HEK293 (cell line): ENCODE results near the gene TMSB15C.

Experiments used
- CTCF ChIA-PET: fragments of 350-600 bp; formaldehyde crosslinking; extraction: SDS; loops from one replicate; lab custom pipeline; 2021; ENCODE audit warnings: antibody characterized with exemption; lab: Yijun Ruan, JAX
- POLR2A ChIA-PET: fragments of 300-600 bp; formaldehyde crosslinking; extraction: SDS; loops from one replicate; lab custom pipeline; 2020; ENCODE audit warnings: antibody characterized with exemption, inconsistent platforms; lab: Yijun Ruan, JAX
- H3K27ac ChIP-seq: fragments of 200-500 bp; sonication (Bioruptor generic); 2 replicates; pipeline ENCODE4 v1.5.1; 2014; ENCODE audit warnings: low read depth, low read length, control low read depth, inconsistent platforms; ENCODE audit errors: extremely low read depth
- H3K36me3 ChIP-seq, 2 experiments: fragments of 200-500 bp in 1 of 2; sonication (Bioruptor generic) in 1 of 2; 1 replicate in 1 of 2; 2 replicates in 1 of 2; pipeline ENCODE4 v1.5.1; 2014 to 2017; ENCODE audit warnings: inconsistent platforms in 2 of 2, low read length in 2 of 2; ENCODE audit not compliant: control insufficient read depth in 2 of 2, insufficient read depth in 1 of 2
- H3K4me1 ChIP-seq: fragments of 200-500 bp; sonication (Bioruptor generic); 2 replicates; pipeline ENCODE4 v1.5.1; 2014; ENCODE audit warnings: mild to moderate bottlenecking, low read length, inconsistent platforms; ENCODE audit not compliant: control insufficient read depth, insufficient read depth
- H3K4me3 ChIP-seq: 2 replicates; pipeline ENCODE4 v1.5.1; 2011; ENCODE audit warnings: low read depth, mild to moderate bottlenecking, control low read depth, low read length, moderate library complexity
- H3K9me3 ChIP-seq: fragments of 200-500 bp; sonication (Bioruptor generic); 2 replicates; pipeline ENCODE4 v1.5.1; 2014; ENCODE audit warnings: low read depth, low read length, inconsistent platforms; ENCODE audit not compliant: control insufficient read depth, insufficient read depth
- GLIS2 ChIP-seq: fragments of 450-650 bp; formaldehyde crosslinking; IDR thresholded peaks from 2 replicates; pipeline ENCODE4 v1.5.1; 2016; ENCODE audit warnings: missing biosample characterization, missing genetic modification characterization
- KLF17 ChIP-seq: fragments of 450-650 bp; formaldehyde crosslinking; IDR thresholded peaks from 2 replicates; pipeline ENCODE4 v1.5.1; 2016; ENCODE audit warnings: missing biosample characterization, missing genetic modification characterization
- SP3 ChIP-seq: fragments of 450-650 bp; formaldehyde crosslinking; IDR thresholded peaks from 2 replicates; pipeline ENCODE4 v1.5.1; 2016; ENCODE audit warnings: missing biosample characterization, missing genetic modification characterization
- ZBTB10 ChIP-seq: fragments of 450-650 bp; formaldehyde crosslinking; IDR thresholded peaks from 2 replicates; pipeline ENCODE4 v1.5.1; 2016; ENCODE audit warnings: missing biosample characterization, missing genetic modification characterization
- ZBTB11 ChIP-seq: fragments of 450-650 bp; formaldehyde crosslinking; conservative IDR thresholded peaks from 2 replicates; pipeline ENCODE4 v1.5.1; 2016; ENCODE audit warnings: low read depth, missing biosample characterization, missing genetic modification characterization
- ZBTB20 ChIP-seq: fragments of 450-650 bp; formaldehyde crosslinking; IDR thresholded peaks from 2 replicates; pipeline ENCODE4 v1.5.1; 2016; ENCODE audit warnings: missing biosample characterization, missing genetic modification characterization
- ZBTB26 ChIP-seq: fragments of 450-650 bp; formaldehyde crosslinking; optimal IDR thresholded peaks from 2 replicates; pipeline ENCODE3; 2016; ENCODE audit warnings: missing biosample characterization, mild to moderate bottlenecking, missing genetic modification characterization
- ZBTB6 ChIP-seq: fragments of 450-650 bp; formaldehyde crosslinking; IDR thresholded peaks from 2 replicates; pipeline ENCODE4 v1.5.1; 2017; ENCODE audit warnings: missing biosample characterization, missing genetic modification characterization
- ZFP69B ChIP-seq: fragments of 450-650 bp; formaldehyde crosslinking; IDR thresholded peaks from 2 replicates; pipeline ENCODE4 v1.5.1; 2016; ENCODE audit warnings: missing biosample characterization, missing genetic modification characterization
- ZIC2 ChIP-seq: fragments of 450-650 bp; formaldehyde crosslinking; IDR thresholded peaks from 2 replicates; pipeline ENCODE4 v1.5.1; 2016; ENCODE audit warnings: missing biosample characterization, missing genetic modification characterization
- ZNF211 ChIP-seq: fragments of 450-650 bp; formaldehyde crosslinking; IDR thresholded peaks from 2 replicates; pipeline ENCODE4 v1.5.1; 2016; ENCODE audit warnings: low read depth, missing biosample characterization, missing genetic modification characterization
- ZNF280D ChIP-seq: fragments of 450-650 bp; formaldehyde crosslinking; IDR thresholded peaks from 2 replicates; pipeline ENCODE4 v1.5.1; 2016; ENCODE audit warnings: missing biosample characterization, missing genetic modification characterization
- ZNF335 ChIP-seq: fragments of 450-650 bp; formaldehyde crosslinking; conservative IDR thresholded peaks from 2 replicates; pipeline ENCODE4 v1.5.1; 2016; ENCODE audit warnings: missing biosample characterization, missing genetic modification characterization
- ZNF37A ChIP-seq: fragments of 450-650 bp; IDR thresholded peaks from 2 replicates; pipeline ENCODE4 v1.5.1; 2018; ENCODE audit warnings: missing biosample characterization, missing genetic modification characterization
- ZNF449 ChIP-seq: fragments of 450-650 bp; formaldehyde crosslinking; IDR thresholded peaks from 2 replicates; pipeline ENCODE4 v1.5.1; 2017; ENCODE audit warnings: missing biosample characterization, mild to moderate bottlenecking, missing genetic modification characterization, moderate library complexity
- ZNF585B ChIP-seq: fragments of 450-650 bp; formaldehyde crosslinking; IDR thresholded peaks from 2 replicates; pipeline ENCODE4 v1.5.1; 2016; ENCODE audit warnings: missing biosample characterization, missing genetic modification characterization
- ZSCAN18 ChIP-seq: fragments of 450-650 bp; formaldehyde crosslinking; IDR thresholded peaks from 2 replicates; pipeline ENCODE4 v1.5.1; 2016; ENCODE audit warnings: missing biosample characterization, missing genetic modification characterization
- ZSCAN4 ChIP-seq: fragments of 450-650 bp; formaldehyde crosslinking; IDR thresholded peaks from 2 replicates; pipeline ENCODE4 v1.5.1; 2017; ENCODE audit warnings: missing biosample characterization, missing genetic modification characterization

Gene TMSB15C

GRCh38 chrX:104112326-104112951, 36.4 kb upstream of the TMSB15C start, which contains the start of gene ZCCHC18:
TSS of gene ZCCHC18 (plus strand) at chrX:104112523. CDS start at chrX:104114112, 1,589 bp downstream.
- no peaks in the 10 kb centered on the region for H3K9me3 ChIP-seq
- H3K27ac ChIP-seq: peak within 1 kb of the TSS; percentile 47; the same call in 1 of the 2 replicates
- H3K4me3 ChIP-seq: peak within 1 kb of the TSS; percentile 57
- ChIA-PET POLR2A (interaction anchor here (1.7 kb wide), 1 partner anchor 45 kb away, joined by 5 read pairs; the partner anchor contains the start of gene SLC25A53), CTCF (interaction anchor here (0.7 to 2.2 kb wide), 10 partner anchors 9 to 289 kb away, joined by 3 to 16 read pairs (median 7); no protein-coding TSS in a partner anchor)
- no peaks in the 10 kb centered on the region for H3K4me1 ChIP-seq
- H3K36me3 ChIP-seq: no peaks in the 10 kb centered on the region
- TF ChIP-seq ZSCAN4 (no peak), ZIC2 (peak; percentile 68), GLIS2 (peak; percentile 68), ZNF335 (tag by site-specific recombination) (peak; percentile 46), ZBTB11 (tag by site-specific recombination) (peak; percentile 66), ZNF449 (0 out of 2 replicates have a peak, but pooled peaks have one; percentile 19), ZNF280D (tag by site-specific recombination) (no peak), ZNF585B (tag by site-specific recombination) (no peak), ZBTB6 (tag by site-specific recombination) (peak; percentile 41; the same call in 1 of the 2 replicates), ZBTB26 (tag by site-specific recombination) (peak; percentile 64), ZBTB20 (tag by site-specific recombination) (peak; percentile 20; the same call in 1 of the 2 replicates), KLF17 (tag by site-specific recombination) (no peak), ZFP69B (no peak), ZSCAN18 (tag by site-specific recombination) (no peak), ZNF211 (no peak), ZNF37A (tag by site-specific recombination) (no peak), SP3 (0 out of 2 replicates have a peak, but pooled peaks have one; percentile 23), ZBTB10 (tag by site-specific recombination) (no peak)
